NCI-H146 treated with DMSO at 0.1 percent for 48 hours (cell line): ENCODE data around the gene MYO1E.
A peak's percentile ranks its signal among the peaks of the same experiment; 100 is the strongest.

ENCODE experiments used
- DNase-seq: peaks from one replicate; lab custom pipeline; 2025; ENCODE audit not compliant: unreplicated experiment; lab: John Stamatoyannopoulos, UW

MYO1E gene

GRCh38 chr15:59268852-59269407 is 103.7 kb downstream of the MYO1E start:
- no peak for DNase-seq

- DNase-seq, result no peak
These were observed 104.4 kb downstream of the MYO1E start for GRCh38 chr15:59268168-59268851.

DNA sequence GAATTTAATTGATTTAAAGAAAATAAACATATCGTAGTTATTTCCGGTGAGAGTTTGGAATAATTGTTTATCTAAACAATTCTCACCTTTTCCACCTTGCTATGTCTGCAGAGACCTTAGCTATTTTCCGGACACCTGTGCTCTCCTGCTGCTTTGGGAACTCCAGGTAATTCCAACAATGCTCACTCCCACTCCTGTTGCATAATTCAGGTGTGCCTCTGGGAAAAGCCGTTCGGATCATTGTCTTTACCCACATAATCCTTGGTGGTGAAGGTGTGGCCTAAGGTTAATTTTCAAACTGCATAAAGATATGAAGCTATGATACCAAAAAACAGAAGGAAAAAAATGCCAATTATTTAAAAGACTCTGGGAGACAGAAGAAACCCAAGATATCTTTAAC is 106.6 kb downstream of the MYO1E start:
- DNase-seq, result no peak

DNA sequence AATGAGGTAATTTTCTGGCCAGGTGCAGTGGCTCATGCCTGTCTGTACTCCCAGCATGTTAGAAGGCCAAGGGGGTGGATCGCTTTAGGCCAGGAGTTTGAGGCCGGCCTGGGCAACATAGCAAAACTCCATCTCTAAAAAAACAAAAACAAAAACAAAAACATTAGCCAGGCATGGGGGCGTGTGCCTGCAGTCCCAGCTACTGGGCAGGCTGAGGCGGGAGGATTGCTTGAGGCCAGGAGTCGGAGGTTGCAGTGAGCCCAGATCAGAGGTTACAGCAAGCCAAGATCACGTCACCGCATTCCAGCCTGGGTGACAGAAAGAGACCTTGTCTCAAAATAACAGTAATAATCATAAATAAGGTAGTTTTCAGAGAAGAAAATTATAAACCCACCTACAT is 110.4 kb downstream of the MYO1E start:
- DNase-seq, result no peak

DNA sequence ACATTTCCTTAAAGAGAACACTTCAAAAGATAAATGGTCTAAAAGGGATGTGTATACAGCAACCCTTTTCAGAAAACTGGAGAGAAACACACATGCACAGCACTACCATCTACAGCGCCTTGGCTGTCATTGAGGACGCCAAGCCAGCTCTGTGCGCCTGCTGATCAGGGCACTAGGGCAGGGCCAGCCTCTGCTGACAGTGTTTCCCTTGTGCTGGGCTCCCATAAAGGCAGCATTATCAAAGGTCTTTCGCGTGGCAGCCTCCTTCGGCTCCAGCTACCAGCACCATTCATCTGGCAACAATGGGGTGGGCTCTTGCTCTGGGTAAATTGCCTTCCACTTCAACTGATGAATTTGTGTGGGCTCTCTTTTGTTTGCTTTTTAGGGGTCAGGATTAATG is 112.6 kb downstream of the MYO1E start:
- no peak for DNase-seq

GRCh38 chr15:59259137-59259943 is 113.3 kb downstream of the MYO1E start:
- DNase-seq, result no peak

- no peak for DNase-seq
These were observed 114.4 kb downstream of the MYO1E start for GRCh38 chr15:59258317-59258716.

GRCh38 chr15:59257140-59257539 is 115.5 kb downstream of the MYO1E start:
- DNase-seq, result no peak

DNA sequence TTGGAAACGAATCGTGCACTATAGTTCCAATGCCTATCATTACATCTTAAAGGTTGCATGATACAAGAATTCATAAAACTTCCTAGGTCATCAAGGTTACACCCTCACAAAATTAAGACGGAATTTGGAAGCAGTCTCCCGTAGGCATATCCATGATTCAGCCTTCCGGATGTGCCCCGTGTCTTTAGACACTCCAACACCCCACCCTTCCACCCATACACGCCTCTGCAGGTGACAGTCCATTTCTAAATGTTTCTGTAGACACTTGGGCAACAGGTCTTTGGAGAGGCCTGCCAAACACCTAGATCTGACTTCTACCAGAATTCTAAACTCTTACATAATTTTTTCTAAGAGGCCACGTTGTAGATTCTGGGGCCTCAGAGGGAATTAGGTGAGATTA is 116.2 kb downstream of the MYO1E start:
- DNase-seq, result no peak

DNA sequence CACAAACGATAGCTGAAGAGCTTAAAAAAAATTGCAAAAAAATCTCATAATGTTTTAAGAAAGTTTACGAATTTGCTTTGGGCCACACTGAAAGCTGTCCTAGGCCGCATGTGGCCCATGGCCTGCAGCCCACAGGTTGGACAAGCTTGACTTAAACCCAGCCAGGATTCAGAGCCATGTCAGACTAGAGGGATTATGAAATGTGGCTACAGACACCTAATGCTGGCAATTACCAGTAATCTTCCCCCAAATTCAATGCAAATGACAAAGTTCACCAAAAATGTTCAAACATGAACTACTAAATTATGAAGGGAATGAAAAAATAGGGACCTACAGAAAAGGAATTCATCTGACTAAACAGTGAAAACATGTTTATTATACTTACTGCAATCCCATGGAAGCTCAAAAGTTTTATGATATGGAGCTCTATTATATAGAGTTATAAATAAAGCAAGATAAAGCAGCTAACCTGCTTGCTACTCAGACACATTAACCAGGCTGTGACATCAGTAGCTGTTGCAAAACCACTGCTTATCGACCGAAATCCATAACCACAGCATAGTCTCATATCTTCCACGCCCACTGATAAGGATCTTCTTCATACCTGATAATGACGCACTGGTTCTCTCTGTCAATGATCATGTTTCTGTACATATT is 116.9 kb downstream of the MYO1E start:
- DNase-seq, result no peak

DNA sequence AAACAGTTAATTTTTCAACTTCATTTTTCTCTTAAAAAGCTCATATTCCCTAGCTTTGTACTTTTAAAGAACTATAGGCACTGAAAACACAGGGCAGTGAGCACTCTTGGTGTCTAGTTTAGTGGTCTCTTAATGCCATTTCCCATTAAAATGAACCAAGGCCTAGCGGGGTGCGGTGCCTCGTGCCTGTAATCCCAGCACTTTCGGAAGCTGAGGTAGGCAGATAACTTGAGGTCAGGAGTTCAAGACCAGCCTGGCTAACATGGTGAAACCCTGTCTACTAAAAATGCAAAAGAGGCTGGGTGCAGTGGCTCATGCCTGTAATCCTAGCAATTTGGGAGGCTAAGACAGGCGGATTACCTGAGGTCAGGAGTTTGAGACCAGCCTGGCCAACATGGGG is 120.5 kb downstream of the MYO1E start:
- DNase-seq, result no peak

DNA sequence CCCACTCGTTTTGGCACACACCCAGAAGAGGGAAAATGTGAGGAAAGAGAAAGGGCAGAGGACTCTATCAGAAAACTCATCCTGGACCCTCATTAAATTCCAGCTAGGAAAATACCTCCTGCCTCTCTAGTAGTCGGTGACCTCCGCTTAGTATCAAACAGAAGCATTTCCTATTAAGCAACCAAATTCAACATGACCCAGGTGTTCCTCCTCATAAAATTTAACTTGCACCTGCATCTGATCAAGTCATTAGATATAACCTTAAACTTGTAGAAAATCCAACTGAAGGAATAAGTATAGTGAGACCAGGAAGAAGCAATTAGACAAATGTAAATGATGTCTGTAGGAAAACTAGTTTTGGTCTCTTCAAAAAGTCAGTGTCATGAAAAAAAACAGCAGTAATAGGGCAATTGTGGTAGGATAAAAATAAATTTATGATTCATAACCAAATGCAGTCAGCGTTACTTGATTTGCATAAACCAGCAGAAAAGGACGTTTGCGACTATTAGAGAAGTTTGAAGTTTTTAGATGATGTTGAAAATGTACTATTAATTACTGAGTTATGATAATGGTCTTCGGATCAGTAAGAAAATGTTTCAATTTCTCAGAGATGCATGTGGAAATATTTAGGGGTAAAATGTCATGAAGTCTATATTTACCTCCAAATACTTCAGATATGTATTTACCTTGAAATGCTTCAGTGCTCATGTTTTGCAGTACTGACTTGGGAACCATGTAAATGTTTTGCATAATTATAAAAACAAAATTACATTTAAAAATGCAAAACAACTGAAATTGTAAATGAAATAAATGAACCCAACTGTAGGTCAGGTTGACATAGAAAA is 121.4 kb downstream of the MYO1E start:
- DNase-seq, result no peak

DNA sequence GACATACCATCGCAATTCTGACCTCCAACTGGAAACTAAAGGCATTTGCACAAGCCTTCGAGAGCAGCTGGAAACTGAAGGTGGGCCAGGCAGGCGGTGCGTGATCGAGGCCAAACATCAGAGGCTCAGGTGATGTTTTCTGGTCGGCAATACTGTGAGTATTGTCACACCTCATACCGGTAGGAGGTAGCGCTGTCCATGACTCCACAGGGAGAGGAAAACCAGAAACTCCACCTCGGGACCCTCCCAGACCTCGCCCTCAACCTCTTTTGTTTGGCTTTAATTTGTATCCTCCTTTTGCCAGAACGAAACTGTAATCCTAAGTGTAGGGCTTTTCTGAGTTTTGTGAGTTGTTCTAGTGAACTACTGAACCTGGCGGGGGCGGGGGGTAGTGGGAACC is 122.4 kb downstream of the MYO1E start:
- no peak for DNase-seq

DNA sequence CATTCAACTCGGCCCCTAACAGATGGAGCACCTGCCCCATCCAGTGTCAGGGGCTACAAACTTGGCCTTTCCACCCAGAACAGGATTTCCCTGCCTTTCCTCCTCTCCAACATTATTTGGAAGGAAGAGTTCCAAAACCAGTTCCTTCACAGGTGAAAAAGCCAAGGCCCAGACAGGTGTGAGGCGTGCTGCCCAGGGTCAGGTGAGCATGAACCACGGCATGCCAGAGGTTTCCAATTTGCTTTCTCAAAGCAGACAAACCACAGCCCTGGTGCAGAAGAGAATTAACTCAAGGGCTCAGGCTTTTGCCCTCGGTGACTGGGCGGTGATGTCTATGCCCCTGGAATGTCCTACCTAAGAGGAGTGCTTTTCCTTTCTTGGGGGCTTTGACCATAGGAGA is 122.9 kb downstream of the MYO1E start:
- no peak for DNase-seq

DNA sequence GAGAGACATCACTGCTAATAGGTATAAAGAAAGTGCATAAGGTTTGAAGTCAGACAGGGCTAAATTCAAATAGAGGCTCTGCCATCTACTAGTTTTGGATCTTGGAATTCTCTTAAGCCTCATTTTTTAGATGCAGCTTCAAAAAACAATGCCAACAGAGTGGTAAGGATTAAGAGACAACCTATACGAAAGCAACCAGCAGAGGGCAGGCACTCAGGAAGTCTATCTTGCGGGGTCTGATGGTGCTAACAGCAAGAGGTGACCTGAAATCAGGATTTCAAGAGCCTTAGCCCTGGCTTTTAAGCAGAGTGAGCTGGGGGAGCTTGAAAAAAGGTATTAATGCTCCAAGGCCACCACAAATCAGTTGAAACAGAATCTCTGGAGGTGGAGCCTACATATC is 125.3 kb downstream of the MYO1E start:
- DNase-seq, result peak; percentile 6

DNA sequence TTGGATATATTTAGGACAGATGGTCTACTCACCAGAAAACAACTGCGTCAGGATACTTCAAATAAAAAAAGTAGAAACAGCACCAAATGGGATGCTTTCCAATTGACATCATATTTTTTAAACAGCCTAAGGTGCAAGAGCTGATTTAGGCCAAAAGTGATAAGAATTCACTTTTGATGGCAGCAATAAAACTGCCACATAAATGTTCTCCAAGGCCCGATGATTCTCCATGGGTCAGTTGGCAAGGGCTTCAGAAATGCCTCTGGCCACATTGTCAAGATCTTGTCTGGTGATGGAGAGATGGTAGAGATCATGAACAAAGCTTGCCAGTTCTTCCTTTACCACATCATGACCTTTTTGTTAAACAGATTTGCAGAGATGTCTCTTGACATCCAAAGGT is 127.1 kb downstream of the MYO1E start:
- no peak for DNase-seq

DNA sequence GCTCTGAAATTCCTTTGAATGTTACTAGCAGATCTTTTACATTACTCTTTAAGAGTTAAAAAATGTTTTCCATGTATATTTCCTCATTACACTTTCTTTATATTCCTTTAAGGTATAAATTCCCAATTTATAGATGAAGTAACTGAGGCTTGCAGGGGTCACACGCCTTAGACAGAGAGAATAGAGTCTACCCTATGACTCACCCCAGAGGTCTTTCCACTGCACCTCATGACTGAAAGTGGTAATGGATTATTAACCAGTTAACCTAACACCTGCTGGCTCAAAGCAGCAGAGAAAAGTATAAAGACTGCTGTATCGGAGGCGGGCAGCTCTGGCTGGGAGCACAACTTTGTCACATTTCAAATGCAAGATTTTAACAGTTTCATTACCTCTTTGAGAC is 128.3 kb downstream of the MYO1E start:
- DNase-seq, result no peak

GRCh38 chr15:59243622-59244021 is 129.0 kb downstream of the MYO1E start:
- DNase-seq, result no peak

GRCh38 chr15:59242649-59243048 is 130.0 kb downstream of the MYO1E start:
- no peak for DNase-seq

DNA sequence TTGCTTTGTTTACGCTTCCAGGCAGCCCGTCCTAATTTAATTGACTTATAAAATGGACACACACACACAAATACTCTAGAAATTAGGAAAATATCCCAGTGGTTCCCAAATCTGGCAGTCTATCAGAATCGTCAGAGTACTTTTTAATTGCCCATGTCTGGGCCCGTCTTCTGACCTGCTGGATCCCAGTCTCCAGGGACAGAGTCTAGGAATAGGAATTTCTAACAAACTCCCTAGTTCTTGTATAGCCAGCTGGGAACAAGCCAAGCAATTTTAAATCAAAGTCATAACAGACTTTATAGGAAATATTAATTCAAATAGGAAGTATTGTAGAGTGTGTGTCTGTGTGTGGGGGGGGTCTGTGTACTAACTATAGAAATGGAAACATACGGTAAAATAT is 132.6 kb downstream of the MYO1E start:
- DNase-seq, result no peak

GRCh38 chr15:59237924-59238331 is 134.7 kb downstream of the MYO1E start:
- DNase-seq, result no peak
